Activated T-cell treated with anti-CD3 and anti-CD28 coated beads, Interleukin-2, amount 50 U/mL, for 72 hours (primary cell): ENCODE measurements around the gene FAM107B. TPM values are rescaled to one million over a fixed set of nuclear protein-coding genes. Genes with fewer than 3 reads are reported as not detected.
"Not testable (repeated sequence)": the region's sequence is repeated elsewhere in the genome, so short reads cannot be mapped to it uniquely, and the experiment has no call there.

ENCODE experiments used
- ATAC-seq, 2 donors: fragments of 150-1000 bp; cut with Tn5 transposase; replicated peaks in 1 of 2; 2 replicates each; pipeline ENCODE4 v1.10.0; 2021; ENCODE audit warnings: moderate library complexity in 2 of 2, mild to moderate bottlenecking in 1 of 2
- DNase-seq, 2 donors: peaks; one replicate each; pipeline ENCODE4 v3.0.0; 2021 to 2022; ENCODE audit warnings: mixed read lengths in 1 of 2
- H3K27ac Mint-ChIP-seq: one replicate; pipeline ENCODE4 v1.8.0; 2022; ENCODE audit warnings: mild to moderate bottlenecking, moderate library complexity, mixed read lengths
- H3K27me3 Mint-ChIP-seq: one replicate; pipeline ENCODE4 v1.8.0; 2022; ENCODE audit warnings: low read depth, mixed read lengths
- H3K36me3 Mint-ChIP-seq, 2 donors: one replicate each; pipeline ENCODE4 v1.8.0; 2022; ENCODE audit warnings: mixed read lengths in 2 of 2, mild to moderate bottlenecking in 1 of 2; ENCODE audit not compliant: insufficient read depth in 2 of 2
- H3K4me1 Mint-ChIP-seq: one replicate; pipeline ENCODE4 v1.8.0; 2022; ENCODE audit warnings: low read depth, mixed read lengths
- H3K4me3 Mint-ChIP-seq, 2 donors: one replicate each; pipeline ENCODE4 v1.8.0; 2022; ENCODE audit warnings: mild to moderate bottlenecking in 2 of 2, mixed read lengths in 2 of 2, moderate library complexity in 2 of 2
- H3K9me3 Mint-ChIP-seq, 2 donors: one replicate each; pipeline ENCODE4 v1.8.0; 2022; ENCODE audit warnings: mixed read lengths in 2 of 2
- total RNA-seq, 2 donors: library from RNA; stranded (reverse); gene quantifications; one replicate each; pipeline ENCODE4 v1.2.3, GENCODE V29; 2022

Gene FAM107B
- total RNA-seq: 100 to 1,000 TPM; 163 to 180 TPM

DNA sequence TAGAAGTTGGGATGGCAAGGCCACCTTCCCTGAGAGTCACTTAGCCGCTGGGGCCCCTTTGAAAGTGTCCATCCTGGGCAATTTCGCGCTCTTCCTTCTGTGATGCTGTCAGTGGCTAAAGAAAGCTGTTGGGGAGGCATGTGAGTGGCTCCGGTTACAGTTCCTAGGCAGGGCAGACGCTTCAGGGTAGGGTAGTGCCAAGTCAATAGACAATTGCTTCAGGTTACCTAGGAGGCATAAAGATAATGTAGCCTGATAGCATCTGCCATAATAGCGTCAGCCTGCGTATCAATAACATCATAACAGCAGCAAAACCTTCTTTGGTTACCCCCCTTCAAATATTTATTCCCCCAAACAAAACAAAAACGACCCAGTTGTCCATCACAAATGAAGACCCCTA, at the start of gene FAM107B:
Gene FAM107B (minus strand): TSS at position 101 of the 400 bp plus-strand sequence. CDS start 234 bp downstream, outside the sequence.
- ATAC-seq (no peak), DNase-seq (no peak)
- Mint-ChIP-seq H3K4me1 (peaks cover 6% of the 10 kb centered on the region), H3K4me3 (no peak within 1 kb of the TSS), H3K36me3 (no peaks in the 10 kb centered on the region), H3K27ac (no peak within 1 kb of the TSS), H3K27me3 (no peaks in the 10 kb centered on the region), H3K9me3 (no peaks in the 10 kb centered on the region)

DNA sequence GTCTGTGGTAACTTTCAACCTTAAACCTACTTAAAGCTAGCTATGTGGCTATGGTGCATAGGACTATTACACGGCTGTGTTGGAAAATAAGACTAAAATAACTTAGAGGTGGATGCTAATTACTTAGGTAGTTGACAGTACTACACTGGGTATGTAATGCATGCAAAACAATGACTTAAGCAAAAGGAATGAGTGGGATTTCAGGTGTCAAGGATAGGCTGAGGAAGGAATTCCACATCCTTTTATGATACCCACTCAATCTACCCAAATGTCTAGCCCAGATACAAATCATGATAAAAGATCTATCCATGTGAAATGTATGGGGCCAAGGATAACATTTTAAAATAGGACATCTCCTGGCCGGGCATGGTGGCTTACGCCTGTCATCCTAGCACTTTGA, 49.3 kb upstream of the FAM107B start:
- Mint-ChIP-seq H3K9me3 (no peaks in the 10 kb centered on the region), H3K27ac (no peak overlapping the region), H3K4me3 (no peak overlapping the region), H3K36me3 (no peaks in the 10 kb centered on the region), H3K27me3 (peaks cover 13% of the 10 kb centered on the region), H3K4me1 (peaks cover 6% of the 10 kb centered on the region)
- DNase-seq (no peak), ATAC-seq (no peak)

DNA sequence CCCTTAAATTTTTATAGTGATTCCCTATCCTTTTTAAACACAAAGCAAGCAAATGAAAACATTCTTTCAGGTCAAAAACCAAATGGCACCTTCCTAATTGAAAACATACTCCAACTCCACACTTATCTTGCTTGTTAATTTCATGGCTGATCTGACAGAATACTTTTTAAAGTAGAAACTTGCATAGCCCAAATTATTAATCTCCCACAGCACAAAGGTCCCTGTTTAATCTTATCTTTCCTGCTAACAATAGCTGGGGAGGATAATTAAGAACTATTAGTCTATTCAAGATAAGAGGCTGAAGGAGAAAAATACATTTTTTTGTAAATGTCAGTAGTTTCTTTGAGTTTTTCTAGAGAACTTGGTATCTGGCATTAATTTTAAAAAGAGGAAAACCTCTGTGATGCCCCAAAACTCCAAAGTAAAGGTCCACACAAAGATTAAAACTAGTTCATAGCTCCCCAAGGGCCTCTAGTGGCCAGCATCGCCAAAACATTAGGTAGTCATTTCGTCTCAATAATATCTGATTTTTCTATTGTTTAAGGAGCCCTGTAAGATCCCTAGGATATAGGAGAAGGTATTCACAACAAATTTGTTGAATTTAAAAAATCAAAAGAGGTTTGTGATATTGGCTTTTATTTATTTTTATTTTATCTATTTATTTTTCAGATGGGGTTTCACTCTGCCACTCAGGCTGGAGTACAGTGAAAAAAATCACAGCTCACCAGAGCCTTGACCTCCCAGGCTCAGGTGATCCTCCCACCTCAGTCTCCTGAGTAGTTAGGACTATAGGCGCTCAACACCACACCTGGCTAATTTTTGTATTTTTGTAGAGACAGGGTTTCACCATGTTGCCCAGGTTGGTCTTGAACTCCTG, 48.4 kb upstream of the FAM107B start:
- peaks cover 6% of the 10 kb centered on the region for H3K4me1 Mint-ChIP-seq
- peak overlapping the region; percentile 79 for H3K27ac Mint-ChIP-seq
- ATAC-seq: no peak

DNA sequence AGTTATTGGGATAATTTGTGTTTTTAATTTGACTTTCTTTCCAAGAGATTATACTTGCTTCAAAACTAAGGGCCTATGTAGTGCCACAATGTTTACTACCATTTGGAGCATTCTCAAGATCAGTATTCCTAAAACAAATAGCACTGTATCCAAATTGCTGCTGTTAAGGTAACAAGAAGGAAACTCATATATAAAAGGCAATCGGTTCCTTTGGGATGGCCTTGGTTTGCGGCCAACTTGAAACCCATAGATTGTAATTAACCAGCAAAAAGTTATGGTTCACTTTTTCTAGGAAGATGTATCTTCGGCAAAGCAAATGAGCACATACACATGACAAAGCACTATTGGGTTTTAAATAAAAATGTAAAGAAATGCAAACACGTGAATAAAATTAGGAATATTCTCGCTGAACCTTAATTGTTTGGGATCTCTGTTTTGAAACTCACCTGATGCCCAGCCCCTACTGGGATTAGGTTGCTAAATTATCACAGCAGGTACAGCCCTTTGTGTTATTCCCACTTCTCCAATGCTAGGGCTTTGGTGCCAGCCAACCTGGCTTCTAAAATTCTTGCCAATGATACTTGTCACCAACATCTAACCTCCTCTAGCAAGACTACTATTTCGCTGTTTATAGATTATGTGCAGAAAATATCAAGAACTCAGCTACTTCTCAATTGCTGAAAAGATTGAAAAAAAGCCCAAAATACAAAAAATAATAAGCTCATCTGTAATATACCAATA, 47.1 kb upstream of the FAM107B start:
- Mint-ChIP-seq H3K4me1 (peaks cover 6% of the 10 kb centered on the region), H3K27ac (no peak overlapping the region), H3K4me3 (no peak overlapping the region), H3K36me3 (no peaks in the 10 kb centered on the region), H3K27me3 (peaks cover 13% of the 10 kb centered on the region), H3K9me3 (no peaks in the 10 kb centered on the region)
- no peak for ATAC-seq
- no peak for DNase-seq

More for the DNA sequence above, 48.4 kb upstream of the FAM107B start:
- peak; percentile 37 to 40 for DNase-seq
- peaks cover 13% of the 10 kb centered on the region for H3K27me3 Mint-ChIP-seq
- H3K9me3 Mint-ChIP-seq: no peaks in the 10 kb centered on the region
- no peak overlapping the region for H3K4me3 Mint-ChIP-seq
- H3K36me3 Mint-ChIP-seq: no peaks in the 10 kb centered on the region

DNA sequence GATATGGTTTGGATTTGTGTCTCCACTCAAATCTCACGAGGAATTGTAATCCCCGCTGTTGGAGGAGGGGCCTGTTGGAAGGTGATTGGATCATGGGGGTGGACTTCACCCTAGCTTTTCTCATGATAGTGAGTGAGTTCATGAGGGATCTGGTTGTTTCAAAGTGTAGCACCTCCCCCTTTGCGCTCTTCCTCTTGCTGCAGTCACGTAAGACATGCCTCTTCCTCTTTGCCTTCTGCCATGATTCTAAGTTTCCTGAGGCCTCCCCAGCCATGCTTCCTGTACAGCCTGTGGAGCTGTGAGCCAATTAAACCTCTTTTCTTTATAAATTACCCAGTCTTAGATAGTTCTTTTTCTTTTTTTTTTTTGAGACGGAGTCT, 46.1 kb upstream of the FAM107B start:
- Mint-ChIP-seq H3K27ac (no peak overlapping the region), H3K9me3 (no peaks in the 10 kb centered on the region), H3K4me1 (peaks cover 6% of the 10 kb centered on the region), H3K4me3 (no peak overlapping the region), H3K27me3 (peaks cover 7% of the 10 kb centered on the region), H3K36me3 (no peaks in the 10 kb centered on the region)
- ATAC-seq (no peak), DNase-seq (no peak)

DNA sequence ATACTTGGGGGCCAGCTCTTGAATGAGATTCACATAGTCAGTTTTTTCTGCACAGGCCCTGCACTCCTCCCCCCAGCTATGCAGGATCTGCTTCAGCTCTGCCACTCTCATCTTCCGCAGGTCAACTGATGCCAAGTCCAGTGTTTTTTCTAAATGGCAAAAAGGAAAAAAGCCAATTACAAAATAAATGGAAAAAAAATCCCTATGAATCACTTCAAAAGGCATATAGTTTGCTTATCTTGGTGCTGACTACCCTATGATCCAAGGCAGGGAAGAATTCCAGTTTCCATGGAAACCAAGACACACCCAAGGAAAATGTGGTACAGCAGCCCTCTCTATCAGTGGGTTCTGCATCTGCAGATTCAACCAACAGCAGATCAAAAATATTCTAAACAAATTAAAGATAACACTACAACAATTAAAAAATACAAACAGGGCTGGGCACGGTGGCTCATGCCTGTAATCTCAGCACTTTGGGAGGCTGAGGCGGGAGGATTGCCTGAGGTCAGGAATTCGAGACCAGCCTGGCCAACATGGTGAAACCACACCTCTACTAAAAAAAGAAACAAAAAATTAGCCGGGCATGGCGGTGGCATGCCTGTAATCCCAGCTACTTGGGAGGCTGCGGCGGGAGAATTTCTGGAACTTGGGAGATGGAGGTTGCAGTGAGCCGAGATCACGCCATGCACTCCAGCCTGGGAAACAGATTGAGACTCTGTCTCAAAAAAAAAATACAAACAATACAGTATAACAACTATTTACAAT, 45.5 kb upstream of the FAM107B start:
- no peaks in the 10 kb centered on the region for H3K9me3 Mint-ChIP-seq
- DNase-seq: no peak
- H3K27me3 Mint-ChIP-seq: peaks cover 2% of the 10 kb centered on the region
- no peak for ATAC-seq
- H3K4me1 Mint-ChIP-seq: peaks cover 6% of the 10 kb centered on the region
- H3K27ac Mint-ChIP-seq: no peak overlapping the region
- no peak overlapping the region for H3K4me3 Mint-ChIP-seq
- H3K36me3 Mint-ChIP-seq: no peaks in the 10 kb centered on the region

DNA sequence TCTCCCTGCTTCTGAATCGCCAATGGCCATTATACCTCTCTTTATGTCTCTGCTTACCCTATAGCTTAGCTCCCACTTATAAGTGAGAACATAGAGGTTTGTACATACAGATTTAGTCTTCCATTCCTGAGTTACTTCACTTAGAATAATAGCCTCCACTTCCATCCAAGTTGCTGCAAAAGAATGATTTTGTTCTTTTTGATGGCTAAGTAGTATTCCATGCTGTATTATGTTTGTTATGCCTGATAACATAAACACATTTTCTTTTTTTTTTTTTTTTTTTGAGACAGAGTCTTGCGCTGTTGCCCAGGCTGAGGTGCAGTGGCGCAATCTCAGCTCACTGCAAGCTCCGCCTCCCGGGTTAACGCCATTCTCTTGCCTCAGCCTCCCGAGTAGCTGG, 42.0 kb upstream of the FAM107B start:
- H3K36me3 Mint-ChIP-seq, H3K4me3 Mint-ChIP-seq, H3K27ac Mint-ChIP-seq, H3K27me3 Mint-ChIP-seq, H3K9me3 Mint-ChIP-seq, DNase-seq, ATAC-seq: not testable (repeated sequence)
- peaks cover 15% of the 10 kb centered on the region for H3K4me1 Mint-ChIP-seq

DNA sequence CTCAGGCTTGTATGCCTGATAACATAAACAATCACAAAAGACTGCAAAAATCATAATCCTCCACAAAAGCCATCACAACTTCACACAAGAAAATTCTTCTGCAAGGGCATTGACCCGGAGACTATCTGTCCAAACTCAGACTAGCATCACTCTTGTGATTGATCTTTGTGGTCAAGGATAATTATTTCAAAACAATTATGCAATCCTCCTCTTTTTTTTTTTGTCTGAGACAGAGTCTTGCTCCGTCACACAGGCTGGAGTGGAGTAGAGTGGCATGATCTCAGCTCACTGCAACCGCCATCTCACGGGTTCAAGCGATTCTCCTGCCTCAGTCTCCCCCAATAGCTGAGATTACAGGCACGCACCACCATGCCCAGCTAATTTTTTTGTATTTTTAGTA, 41.0 kb upstream of the FAM107B start:
- peaks cover 23% of the 10 kb centered on the region for H3K4me1 Mint-ChIP-seq
- no peak overlapping the region for H3K4me3 Mint-ChIP-seq
- no peaks in the 10 kb centered on the region for H3K9me3 Mint-ChIP-seq
- H3K27ac Mint-ChIP-seq: no peak overlapping the region
- H3K36me3 Mint-ChIP-seq: no peaks in the 10 kb centered on the region
- ATAC-seq: no peak
- no peak for DNase-seq
- H3K27me3 Mint-ChIP-seq: no peaks in the 10 kb centered on the region

DNA sequence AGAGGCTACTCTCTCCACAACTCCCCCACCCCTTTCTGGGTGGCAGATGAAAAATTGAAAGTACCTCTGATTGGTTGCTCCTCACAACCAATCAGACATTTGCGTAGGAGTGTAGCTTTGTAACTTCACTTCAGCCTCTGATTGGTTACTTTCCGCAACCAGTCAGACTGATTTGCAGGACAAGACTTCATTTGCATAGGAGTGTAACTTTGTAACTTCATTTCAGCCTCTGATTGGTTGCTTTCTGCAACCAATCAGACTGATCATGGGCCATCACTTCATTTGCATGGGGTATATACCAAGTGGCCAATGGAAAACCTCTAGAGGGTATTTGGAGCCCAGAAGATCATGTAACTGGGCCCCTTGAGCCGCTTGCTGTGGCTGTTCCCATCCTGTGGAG, 37.6 kb upstream of the FAM107B start:
- Mint-ChIP-seq H3K4me1 (peaks cover 23% of the 10 kb centered on the region), H3K36me3 (no peaks in the 10 kb centered on the region), H3K27ac (no peak overlapping the region), H3K9me3 (no peaks in the 10 kb centered on the region), H3K4me3 (peak overlapping the region; percentile 61 to 68), H3K27me3 (no peaks in the 10 kb centered on the region)
- DNase-seq: no peak
- ATAC-seq: peak; percentile 52 to 75

DNA sequence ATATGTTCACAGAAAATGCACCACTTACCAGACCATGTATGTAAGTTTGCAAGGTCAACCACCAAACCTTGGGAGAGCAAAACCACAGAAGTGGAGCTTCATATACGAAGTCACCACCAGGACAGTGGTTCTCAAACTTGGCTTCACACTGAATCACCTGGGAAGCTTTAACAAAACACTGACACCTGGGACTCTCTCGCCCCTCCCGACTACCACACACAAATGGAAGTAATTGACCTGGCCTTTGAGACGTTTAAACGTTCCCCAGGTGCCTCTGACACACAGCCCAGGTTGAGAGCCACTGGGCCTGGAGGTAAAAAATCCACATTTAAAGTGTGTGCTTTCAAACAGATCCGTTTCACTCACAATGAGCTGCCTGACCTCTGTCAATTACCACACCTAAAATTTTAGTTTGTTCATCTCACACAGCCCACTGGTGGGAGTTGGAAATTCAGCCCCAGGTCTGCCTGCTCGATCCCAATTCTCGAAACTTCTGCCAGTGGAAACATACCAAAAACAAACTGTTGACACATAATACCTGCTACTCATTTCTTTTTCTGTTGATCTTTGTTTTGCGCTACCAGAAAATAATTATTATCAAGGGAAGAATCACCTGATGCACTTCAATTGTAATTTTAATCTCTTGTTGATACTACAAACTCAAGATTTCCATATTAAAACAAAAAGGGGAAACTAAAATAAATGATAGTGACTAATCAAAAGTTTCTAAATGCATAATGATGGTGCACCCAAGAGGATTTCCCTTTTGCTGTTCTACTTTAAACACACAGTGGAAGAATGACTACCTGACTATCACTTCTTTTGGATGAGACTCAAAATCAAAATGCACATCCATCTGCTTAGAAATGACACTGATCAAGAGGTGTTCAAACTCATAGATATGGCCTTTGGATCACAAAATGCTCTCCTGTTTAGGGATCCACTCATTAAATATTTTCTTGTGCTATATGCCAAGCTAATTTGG, 36.6 kb upstream of the FAM107B start:
- Mint-ChIP-seq H3K4me1 (peaks cover 23% of the 10 kb centered on the region), H3K9me3 (no peaks in the 10 kb centered on the region), H3K36me3 (no peaks in the 10 kb centered on the region), H3K27me3 (no peaks in the 10 kb centered on the region), H3K4me3 (peak overlapping the region in 1 of 2 donors; percentile 60), H3K27ac (peak overlapping the region; percentile 60)
- ATAC-seq (peak in 1 of 2 donors; percentile 59), DNase-seq (no peak)

DNA sequence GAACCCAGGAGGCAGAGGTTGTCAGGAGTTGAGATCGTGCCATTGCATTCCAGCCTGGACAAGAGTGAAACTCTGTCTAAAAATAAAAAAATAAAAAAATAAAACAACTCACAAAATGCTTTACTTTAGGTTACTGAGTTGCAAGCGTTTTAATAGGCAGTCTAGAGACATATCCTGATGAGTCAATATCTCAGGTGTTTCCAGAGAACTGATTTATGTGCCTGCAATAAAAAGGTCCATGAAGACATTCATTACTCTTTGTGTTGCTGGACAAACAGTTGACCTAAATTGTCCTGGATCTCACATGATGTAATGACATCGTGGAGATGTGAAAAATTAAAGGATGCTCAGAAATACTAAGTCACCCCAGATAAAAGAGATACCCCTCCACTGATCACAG, 31.6 kb upstream of the FAM107B start:
- ATAC-seq: no peak
- no peak for DNase-seq
- Mint-ChIP-seq H3K9me3 (no peaks in the 10 kb centered on the region), H3K36me3 (no peaks in the 10 kb centered on the region), H3K27ac (no peak overlapping the region), H3K4me1 (peaks cover 4% of the 10 kb centered on the region), H3K27me3 (no peaks in the 10 kb centered on the region), H3K4me3 (no peak overlapping the region)

DNA sequence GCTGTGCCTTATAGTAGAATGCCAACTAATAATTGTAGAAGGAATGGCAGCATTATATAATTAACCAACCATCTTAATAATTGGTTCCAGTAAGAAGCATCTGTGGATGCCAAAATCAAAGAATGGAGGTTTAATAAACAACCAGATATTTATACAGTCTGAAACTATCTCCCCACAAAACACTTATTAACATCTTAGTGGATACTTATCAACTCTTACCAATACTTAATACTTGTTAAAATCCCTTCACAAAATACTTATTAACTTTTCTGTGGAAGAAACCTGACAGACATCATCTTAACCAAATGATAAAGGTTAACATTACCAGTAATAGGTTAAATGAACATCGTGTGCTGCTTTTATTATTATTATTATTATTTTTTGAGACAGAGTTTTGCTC, 29.1 kb upstream of the FAM107B start:
- DNase-seq (no peak), ATAC-seq (no peak)
- H3K9me3 Mint-ChIP-seq: no peaks in the 10 kb centered on the region
- H3K27me3 Mint-ChIP-seq: no peaks in the 10 kb centered on the region
- H3K36me3 Mint-ChIP-seq: no peaks in the 10 kb centered on the region
- no peak overlapping the region for H3K4me3 Mint-ChIP-seq
- H3K4me1 Mint-ChIP-seq: no peaks in the 10 kb centered on the region
- H3K27ac Mint-ChIP-seq: no peak overlapping the region
